Measurements from ENCODE around the gene ZMYM2. TPM values are rescaled to one million over a fixed set of nuclear protein-coding genes. Genes with fewer than 3 reads are reported as not detected.

ZMYM2 gene
- total and polyA plus RNA-seq, 2 experiments from 2014 or later: 87.9 to 159 TPM

GRCh38 chr13:19998960-19999359 is 40.4 kb downstream of the ZMYM2 start (continued):
- TF ChIP-seq ZNF462 (CRISPR knock-in tag; IDR thresholded peaks at IDR 0.05) (no peak), ZNF331 (CRISPR knock-in tag; IDR thresholded peaks at IDR 0.05; ENCODE audit: low read depth) (no peak), CREB1 (CRISPR knock-in tag; IDR thresholded peaks at IDR 0.05; ENCODE audit: low read depth) (no peak), EZH2 (IDR thresholded peaks at IDR 0.05; ENCODE audit: low read depth, unreplicated experiment) (no peak), STAT1 (IDR thresholded peaks at IDR 0.05; ENCODE audit: unreplicated experiment) (no peak), JUNB (IDR thresholded peaks at IDR 0.05; ENCODE audit: unreplicated experiment) (no peak), ZNF114 (CRISPR knock-in tag; IDR thresholded peaks at IDR 0.05) (no peak), POLR2AphosphoS5 (IDR thresholded peaks at IDR 0.05; ENCODE audit: low read depth) (no peak), NANOG (IDR thresholded peaks at IDR 0.05; ENCODE audit: borderline replicate concordance) (no peak)

- Mint-ChIP-seq H3K4me1 (no peaks in the 10 kb centered on the region; the same call in 2 of the 3 replicates), H3K27ac (no peak overlapping the region), H3K4me3 (no peak overlapping the region), H3K9me3 (no peaks in the 10 kb centered on the region), H3K27me3 (ENCODE audit: insufficient read depth, low read depth, poor library complexity) (no peaks in the 10 kb centered on the region), H3K36me3 (ENCODE audit: low read depth) (peaks cover 48% of the 10 kb centered on the region)
- Histone ChIP-seq H3K36me3 (ENCODE audit: insufficient read depth) (peaks cover 31% of the 10 kb centered on the region; the same call in 1 of the 2 replicates), H3F3A (replicated peaks; ENCODE audit: low read depth) (no peaks in the 10 kb centered on the region), H3K4me3 (no peak overlapping the region), H3K9me2 (ENCODE audit: insufficient read depth) (no peaks in the 10 kb centered on the region), H3K27ac (ENCODE audit: low read depth) (no peak overlapping the region), H3K79me2 (replicated peaks; ENCODE audit: insufficient read depth) (peaks cover 98% of the 10 kb centered on the region), H3K4me2 (no peak overlapping the region), H4K20me1 (replicated peaks; ENCODE audit: insufficient read depth) (peaks cover 34% of the 10 kb centered on the region), H3K4me1 (ENCODE audit: insufficient read depth) (no peaks in the 10 kb centered on the region), H2AFZ (no peak overlapping the region), H3K27me3 (ENCODE audit: insufficient read depth) (no peaks in the 10 kb centered on the region)
- ATAC-seq: no peak
- no peak for DNase-seq (ENCODE audit: low spot score)
- no peak for TF ChIP-seq ZNF331 (CRISPR knock-in tag; IDR thresholded peaks at IDR 0.05; ENCODE audit: low read depth)
- TF ChIP-seq NANOG (IDR thresholded peaks at IDR 0.05; ENCODE audit: borderline replicate concordance): no peak
- TF ChIP-seq CREB1 (CRISPR knock-in tag; IDR thresholded peaks at IDR 0.05; ENCODE audit: low read depth): no peak
- no peak for TF ChIP-seq CTCF (conservative IDR thresholded peaks at IDR 0.05; ENCODE audit: low read depth in 2 of 2)
- TF ChIP-seq REST (IDR thresholded peaks at IDR 0.05; ENCODE audit: unreplicated experiment): no peak
- TF ChIP-seq EZH2 (IDR thresholded peaks at IDR 0.05; ENCODE audit: low read depth, unreplicated experiment): no peak
- no peak for TF ChIP-seq JUNB (IDR thresholded peaks at IDR 0.05; ENCODE audit: unreplicated experiment)
These were observed 41.6 kb downstream of the ZMYM2 start for GRCh38 chr13:20000062-20000552.

Data from GM23338 (cell line).